GM19397 (cell line): ENCODE data around the gene MISP.
"Not testable (repeated sequence)": the region's sequence is repeated elsewhere in the genome, so short reads cannot be mapped to it uniquely, and the experiment has no call there.

ENCODE experiments used
- ATAC-seq: cut with Tn5 transposase; IDR thresholded peaks from one replicate; pipeline ENCODE4 v1.9.1; 2021; ENCODE audit warnings: mild to moderate bottlenecking, moderate library complexity; ENCODE audit not compliant: unreplicated experiment

The MISP gene

DNA sequence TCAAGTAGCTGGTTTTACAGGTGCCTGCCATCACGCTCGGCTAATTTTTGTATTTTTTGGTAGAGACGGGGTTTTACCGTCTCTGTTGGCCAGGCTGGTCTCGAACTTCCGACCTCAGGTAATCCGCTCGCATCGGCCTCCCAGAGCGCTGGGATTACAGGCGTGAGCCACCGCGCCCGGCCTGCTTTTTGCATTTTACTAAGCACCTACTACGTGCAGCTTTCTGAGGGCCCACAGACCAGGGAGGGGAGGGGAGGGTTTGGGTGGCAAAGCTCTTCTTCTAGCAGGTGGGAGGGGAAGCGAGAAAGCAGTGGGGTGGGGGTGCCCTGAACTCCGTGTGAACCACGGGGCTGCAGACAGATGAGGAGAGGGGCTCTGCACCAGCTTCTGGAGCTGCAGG, 27.2 kb upstream of the MISP start:
- ATAC-seq = no peak

DNA sequence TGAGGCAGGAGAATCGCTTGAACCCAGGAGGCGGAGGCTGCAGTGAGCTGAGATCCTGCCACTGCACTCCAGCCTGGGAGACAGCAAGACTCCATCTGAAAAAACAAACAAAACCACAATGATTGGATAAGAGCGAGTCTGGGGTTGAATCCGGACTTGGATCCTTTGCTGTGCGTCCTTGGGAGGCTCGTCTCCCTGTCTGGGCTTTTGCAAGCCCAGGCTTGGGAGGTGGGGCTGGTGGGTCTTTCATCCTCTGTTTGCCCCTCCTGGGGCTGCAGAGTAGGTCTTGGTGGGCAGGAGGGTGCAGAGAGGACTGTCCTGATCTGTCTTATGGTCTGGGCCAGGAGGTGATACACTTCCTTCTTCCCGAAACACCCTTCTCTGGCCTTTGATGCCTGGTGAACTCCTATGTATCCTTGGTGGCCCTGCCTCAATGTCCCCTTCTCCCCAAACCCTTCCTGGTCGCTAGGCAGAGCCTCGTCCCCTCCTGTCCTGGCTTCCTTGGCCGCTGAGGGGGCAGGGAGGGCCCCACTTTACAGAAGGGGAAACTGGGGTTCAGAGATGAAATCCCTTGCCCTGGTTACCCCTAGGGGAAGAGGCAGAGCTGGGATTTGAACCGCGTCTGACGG, 25.3 kb upstream of the MISP start:
- no peak for ATAC-seq

DNA sequence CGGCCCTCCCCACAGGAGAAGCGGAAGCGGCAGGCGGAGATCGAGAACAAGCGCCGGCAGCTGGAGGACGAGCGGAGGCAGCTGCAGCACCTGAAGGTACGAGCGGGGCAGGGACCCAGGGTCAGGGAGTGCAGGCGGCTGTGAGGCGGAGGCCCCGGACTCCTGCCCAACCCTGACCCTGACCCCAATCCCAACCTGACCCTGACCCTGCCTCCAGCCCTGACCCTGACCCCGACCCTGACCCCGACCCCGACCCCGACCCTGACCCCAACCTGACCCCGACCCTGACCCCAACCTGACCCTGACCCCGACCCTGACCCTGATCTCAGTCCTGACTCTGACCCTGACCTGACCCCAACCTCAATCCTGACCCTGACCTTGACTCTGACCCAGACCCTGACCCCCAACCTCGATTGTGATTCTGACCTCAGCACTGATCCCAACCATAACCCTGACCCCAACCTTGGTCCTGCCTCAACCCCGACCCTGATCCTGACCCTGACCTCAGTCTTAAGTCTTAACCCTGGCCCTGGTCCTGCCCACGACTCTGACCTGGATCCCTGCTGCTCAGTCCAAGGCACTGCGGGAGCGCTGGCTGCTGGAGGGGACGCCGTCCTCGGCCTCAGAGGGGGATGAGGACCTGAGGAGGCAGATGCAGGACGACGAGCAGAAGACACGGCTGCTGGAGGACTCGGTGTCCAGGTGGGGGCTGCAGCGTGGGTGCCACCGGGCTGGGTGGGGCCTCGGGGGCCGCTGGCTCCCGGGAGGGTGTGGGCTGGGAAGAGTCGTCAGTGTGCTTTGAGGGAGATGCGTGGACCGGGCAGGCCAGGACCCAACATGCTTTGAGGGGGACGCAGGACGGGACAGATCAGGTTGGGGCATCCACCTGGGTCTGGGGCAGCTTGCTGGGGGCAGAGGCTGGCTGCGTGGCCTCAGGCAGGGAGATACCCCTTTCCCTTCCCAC, 23.6 kb upstream of the MISP start:
- no peak for ATAC-seq

DNA sequence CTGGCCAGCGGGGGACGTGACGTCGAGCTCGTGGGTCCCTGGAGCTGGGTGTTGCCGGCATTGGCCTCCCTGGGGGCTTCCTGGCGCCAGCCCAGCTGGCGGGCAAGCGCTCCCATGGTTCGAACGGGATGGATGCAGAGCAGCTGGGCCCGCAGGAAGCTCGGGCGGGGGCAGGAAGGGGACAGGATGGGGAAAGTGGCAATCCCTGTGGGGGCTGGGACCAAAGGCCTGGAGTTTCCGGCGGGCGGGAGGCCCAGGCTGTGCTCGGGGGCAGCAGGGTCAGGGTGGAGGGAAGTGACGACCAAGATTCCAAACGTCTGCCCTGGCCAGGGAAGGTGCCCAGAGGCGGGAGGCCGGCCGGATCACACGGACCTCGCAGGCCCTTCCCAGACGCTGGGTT, 22.9 kb upstream of the MISP start:
- no peak for ATAC-seq

DNA sequence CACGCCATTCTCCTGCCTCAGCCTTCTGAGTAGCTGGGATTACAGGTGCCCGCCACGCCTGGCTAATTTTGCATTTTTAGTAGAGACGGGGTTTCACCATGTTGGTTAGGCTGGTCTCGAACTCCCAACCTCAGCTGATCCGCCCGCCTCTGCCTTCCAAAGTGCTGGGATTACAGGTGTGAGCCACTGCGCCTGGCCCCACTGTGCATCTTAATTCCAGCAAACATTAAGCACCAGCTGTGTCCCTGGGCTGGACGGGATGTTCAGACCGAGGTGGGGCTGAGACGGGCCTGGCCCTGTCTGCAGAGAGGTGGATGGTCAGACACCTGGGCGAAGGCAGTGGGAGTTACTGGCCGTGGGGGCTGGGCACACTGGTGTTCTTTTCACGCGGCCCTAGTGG, 21.3 kb upstream of the MISP start:
- ATAC-seq = not testable (repeated sequence)

DNA sequence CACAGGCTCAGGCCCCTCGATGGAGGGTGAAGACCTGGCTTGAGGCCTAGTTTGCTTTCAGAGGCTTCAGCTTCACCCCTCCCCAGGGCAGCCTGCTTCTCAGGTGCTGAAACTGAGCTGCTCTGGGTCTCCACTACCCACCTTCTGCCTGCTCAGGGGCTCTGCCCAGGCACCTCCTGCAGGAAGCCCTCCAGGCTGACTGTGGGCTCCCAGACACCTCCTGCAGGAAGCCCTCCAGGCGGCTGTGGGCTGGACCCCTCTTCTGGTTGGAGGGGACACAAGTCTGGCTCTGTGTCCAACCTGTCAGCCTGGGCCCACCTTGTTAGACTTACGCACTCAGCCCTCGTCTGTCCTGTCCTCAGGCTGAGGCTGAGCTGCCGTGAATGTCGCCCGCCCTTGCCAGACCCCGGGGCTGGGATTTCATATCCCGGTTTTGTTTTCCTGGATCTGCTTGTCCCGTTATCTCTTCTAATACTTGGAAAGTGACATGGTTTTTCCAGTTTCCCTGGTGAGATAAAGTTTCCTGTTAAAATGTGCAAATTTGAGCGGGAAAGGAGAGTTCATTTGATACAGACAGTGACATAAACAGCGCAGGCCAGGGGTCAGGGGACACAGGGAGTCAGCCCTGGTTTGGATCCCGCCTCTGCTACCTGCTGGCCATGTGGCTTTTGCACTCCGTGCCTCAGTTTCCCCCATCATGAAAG, 20.8 kb upstream of the MISP start:
- ATAC-seq = no peak

DNA sequence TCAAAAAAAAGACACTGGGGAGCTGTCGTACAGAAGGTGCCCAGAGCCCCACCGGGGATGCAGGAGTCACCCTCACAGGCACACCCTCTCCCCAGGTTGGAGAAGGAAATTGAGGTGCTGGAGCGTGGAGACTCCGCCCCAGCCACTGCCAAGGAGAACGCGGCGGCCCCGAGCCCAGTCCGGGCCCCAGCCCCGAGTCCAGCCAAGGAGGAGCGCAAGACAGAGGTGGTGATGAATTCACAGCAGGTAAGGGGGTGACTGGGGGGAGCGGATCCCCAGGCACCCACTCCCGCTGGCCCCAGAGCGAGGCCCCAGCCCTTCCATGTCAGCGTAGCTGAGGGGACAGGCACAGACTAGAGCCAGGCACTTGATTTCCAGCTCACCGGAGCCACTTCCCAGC, 19.9 kb upstream of the MISP start:
- no peak for ATAC-seq

DNA sequence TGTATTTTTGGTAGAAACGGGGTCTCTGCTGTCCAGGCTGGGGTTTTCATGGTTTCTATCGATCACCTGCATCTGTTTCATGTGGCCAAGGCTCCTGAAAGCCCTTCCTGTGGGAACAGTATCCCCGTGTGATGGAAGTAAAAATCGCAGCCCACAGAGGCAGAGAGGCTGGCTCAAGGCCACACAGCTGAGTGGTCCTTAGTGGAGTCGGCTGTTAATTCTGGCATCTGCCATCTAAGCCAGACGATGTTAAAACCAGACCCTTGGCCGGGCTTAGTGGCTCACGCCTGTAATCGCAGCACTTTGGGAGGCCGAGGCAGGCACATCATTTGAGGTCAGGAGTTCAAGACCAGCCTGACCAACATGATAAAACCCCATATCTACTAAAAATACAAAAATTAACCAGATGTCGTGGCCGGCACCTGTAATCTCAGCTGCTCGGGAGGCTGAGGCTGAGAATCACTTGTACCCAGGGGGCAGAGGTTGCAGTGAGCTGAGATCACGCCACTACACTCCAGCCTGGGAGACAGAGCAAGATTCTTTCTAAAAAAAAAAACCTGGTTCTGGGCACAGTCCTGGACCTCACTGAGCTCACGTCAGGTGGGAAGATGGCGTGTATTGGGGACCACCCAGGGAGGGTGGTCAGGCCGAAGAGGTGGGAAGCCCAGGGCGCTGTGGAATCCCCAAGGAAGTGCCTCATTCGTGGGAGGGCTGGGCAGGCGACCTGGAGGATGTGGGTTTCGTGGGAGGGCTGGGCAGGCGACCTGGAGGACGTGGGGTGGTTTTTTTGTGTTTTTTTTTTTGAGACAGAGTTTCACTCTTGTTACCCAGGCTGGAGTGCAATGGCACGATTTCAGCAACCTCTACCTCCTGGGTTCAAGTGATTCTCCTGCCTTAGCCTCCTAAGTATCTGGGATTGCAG, 18.5 kb upstream of the MISP start:
- ATAC-seq = no peak

DNA sequence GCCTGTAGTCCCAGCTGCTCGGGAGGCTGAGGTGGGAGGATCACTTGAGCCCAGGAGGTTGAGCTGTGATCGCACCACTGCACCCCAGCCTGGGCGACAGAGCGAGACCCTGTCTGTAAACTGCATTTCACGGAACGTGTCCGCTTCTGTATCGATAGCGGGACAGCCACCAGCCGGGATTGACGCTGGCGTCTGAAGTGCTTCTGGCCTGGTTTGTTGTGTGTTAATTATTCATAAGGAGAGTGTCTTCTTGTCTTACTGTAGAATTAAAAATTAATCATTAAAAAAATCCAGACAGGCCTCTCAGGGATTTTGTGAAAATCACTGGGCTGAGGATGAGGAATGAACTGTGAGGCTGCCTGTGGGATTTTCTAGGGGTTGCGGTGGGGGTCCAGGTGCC, 16.2 kb upstream of the MISP start:
- ATAC-seq = no peak

DNA sequence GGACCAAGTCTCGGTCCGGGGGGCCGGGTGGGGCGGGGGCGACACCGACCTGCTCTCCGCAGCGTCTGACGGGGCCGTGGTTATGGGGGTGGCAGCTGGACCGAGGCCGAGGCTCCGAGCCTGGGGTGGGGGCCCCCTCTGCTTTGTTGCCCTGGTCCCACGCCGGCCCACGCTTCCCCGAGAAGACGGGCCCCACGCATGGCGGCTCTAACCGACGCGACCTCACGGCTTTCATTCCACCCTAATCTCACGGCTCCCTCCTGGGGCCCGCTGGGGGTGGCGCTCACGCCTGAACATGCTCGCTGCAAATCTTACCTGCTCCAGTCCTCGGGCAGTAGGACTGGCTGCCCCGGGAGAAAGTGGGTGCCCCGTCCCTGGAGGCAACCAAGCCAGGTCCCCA, 14.8 kb upstream of the MISP start:
- no peak for ATAC-seq

DNA sequence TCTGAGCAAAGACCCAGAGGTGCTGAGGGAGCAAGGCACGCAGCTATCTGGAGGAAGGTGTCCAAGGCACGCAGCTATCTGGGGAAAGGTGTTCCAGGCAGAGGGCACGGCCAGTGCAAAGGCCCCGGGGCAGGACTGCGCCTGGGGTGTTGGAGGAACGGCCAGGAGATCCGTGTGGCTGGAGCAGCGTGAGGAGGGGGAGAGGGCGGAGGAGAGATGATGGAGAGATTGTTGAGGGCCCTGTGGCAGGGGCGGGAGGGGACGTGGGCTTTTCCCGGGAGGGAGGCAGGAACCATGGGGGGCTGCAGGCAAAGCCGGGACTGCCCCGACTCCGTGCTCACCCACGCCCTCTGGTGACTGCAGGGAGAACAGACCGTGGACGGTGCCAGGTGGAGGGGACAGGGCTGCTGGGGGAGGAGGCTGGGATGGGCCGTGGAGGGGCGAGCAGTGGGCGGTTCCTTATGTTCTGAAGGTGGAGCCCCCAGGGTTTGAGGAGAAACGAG, 13.3 kb upstream of the MISP start:
- ATAC-seq = no peak

DNA sequence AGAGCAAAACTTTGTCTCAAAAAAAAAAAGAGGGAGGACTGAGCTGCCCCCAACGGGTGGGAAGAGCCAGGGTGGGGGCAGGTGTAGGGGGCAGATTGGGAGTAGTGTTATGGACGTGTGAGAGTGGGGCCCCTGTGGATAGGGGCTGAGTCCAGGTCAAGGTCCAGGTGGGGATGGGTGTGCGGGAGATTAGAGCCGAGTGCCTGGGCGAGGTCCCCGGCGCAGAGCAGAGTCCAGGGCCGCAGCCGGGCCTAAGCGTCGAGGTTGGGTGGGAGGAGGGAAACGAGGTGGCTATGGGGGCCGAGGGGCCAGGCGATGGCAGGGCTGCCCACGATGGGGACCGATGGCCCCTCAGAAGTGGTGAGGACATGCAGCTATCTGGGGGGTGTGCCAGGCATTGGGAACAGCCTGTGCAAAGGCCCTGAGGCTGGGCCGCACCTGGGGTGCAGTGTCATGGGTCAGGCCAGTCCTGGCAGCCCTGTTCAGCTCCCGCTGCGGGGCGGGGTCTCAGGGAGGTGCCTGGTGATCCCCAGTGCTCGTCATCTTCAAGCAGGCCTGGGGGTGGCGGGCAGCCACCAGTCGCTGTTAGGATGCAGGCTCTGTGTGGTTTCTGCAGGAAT, 12.3 kb upstream of the MISP start:
- no peak for ATAC-seq

DNA sequence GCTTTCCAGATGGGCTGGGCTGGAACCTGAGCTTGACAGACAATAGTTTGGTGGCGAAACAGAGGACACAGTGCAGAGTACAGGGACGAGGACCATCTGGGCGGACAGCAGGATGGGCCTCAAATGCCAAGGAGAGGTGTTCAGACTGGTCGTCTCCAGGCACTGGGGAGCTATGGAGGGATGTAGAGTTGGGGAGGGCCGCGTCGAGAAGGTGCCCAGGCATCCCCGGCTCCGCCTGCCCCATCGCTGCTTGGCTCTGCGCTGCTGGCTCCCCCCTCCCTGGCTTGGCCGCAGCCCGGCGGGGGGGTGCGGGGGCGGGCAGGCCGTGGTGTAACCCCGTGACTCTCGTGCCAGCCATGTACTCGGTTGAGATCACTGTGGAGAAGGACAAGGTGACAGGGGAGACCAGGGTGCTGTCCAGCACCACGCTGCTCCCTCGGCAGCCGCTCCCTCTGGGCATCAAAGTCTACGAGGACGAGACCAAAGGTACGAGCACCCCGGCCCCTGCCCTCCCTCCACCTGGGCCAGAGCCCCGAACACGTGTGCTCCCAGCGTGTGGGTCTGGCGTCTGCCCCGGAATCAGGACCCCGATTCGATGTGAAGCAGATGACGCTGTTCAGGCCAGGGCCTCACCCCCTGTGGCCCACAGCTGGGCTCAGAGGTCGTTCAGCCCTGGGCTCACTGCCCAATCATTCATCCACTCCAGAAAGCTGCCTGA, 10.8 kb upstream of the MISP start:
- no peak for ATAC-seq

DNA sequence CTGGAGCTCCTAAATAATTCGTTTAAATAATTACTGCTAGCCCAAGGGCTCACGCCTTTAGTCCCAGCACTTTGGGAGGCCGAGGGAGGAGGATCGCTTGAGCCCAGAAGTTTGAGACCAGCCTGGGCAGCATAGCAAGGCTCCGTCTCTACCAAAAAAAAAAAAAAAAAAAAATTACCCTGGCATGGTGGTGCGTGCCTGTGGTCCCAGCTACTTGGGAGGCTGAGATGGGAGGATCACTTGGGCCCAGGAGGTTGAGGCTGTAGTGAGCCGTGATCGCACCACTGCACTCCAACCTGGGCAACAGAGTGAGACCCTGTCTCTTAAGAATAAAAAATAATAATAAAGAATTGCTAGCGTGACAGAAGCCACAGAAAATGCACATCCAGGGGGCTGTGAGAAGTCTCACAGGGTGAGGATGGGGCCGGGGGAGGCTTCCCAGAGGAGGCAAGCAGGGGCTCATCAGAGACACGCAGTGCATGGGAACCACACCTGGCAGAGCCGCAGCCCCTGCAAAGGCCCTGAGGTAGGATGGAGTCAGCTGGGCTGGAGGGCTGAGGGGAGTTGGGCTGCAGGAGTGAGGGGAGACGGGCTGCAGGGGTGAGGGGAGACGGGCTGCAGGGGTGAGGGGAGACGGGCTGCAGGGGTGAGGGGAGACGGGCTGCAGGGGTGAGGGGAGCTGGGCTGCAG, 10.0 kb upstream of the MISP start:
- ATAC-seq = not testable (repeated sequence)

DNA sequence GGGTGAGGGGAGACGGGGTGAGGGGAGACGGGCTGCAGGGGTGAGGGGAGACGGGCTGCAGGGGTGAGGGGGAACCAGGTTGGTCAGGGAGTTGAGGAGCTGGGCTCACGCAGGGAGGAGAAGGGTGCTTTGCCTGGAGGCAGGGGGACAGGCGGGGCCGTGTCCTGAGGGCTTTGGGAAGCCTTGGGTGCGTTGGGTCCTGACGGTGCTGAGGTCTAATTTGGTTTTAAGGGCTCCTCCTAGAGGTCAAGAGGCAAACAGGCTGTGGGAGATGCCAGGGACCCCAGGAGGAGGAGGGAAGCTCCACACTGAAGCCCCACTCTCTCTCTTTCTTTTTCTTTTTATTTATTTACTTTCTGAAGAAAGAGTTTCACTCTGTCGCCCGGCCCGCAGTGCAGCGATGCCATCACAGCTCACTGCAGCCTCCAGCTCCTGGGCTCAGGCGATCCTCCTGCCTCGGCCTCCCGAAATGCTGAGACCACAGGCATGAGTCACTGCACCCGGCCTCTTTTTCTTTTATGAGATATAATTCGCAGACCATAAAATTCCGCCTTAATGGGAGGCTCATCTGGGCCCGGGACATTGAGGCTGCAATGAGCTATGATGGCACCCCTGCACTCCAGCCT, 9.3 kb upstream of the MISP start:
- no peak for ATAC-seq

DNA sequence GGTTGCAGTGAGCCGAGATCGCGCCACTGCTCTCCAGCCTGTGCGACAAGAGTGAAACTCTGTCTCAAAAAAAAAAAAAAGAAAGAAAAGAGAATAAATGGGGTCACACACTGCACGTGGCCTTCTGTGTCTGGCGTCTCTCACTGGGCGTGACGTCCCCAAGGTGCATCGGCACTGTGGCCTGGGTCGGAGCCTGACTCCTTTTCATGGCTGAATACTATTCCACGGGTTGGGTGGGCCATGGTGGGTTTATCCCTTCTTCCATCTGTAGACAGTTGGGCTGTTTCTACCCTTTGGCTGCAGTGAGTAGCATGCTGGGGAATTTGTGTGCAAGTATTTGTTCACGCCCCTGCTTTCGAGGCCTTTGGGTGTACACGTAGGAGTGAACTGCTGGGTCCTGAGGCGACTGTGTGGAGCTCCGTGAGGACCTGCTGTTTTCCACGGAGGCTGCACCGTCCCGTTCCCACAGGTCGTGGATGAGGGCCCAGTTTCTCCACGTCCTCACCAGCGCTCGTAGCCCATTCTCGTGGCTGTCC, 8.3 kb upstream of the MISP start:
- ATAC-seq = no peak

DNA sequence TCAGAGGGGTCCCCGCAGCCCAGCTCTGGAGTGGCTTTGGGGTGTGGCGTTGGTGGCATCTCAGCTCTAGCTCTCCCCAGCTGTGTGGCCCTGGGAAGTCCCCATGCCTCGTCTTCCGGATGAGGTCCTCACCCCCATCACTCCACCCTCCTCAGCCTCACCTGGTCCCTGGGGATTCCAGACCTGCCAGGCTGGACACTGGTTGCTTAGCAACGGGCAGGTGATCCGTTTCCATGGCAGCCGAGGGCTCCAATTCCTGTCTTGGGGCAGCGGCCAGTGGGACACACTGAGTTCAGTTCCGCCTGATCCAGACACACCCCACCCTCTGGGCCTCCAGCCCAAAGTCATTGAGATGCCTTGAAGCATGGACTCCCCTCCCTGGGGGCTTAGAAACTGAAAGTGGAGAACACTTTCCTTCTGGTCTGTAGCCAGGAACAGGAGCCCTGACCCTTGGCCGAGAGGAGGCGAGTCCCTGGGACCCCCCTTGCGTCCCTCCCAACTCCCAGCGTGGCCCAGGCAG, 7.7 kb upstream of the MISP start:
- ATAC-seq = no peak

DNA sequence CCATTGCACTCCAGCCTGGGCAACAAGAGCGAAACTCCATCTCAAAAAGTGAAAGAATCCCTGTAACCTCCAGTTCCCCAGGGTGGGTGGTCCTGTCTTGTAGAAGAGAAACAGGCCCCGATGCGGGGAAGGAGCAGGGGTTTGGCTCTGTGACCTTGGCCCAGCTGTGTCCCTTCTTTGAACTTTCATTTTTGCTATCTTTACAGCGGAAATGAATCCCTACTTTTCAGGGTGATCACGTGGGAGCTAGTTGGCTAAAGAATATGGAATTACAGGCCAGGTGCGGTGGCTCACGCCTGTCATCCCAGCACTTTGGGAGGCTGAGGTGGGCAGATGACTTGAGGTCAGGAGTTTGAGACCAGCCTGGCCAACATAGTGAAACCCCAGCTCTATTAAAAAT, 5.8 kb upstream of the MISP start:
- ATAC-seq = not testable (repeated sequence)
